ENCODE data around the gene HRNR.

The HRNR gene

GRCh38 chr1:152165286-152166077, 58.5 kb downstream of the HRNR start:
- Histone ChIP-seq H3K27ac (ENCODE audit: low read depth, low read length) (no peak overlapping the region), H3K36me3 (ENCODE audit: insufficient read depth, low read length) (no peaks in the 10 kb centered on the region), H3K27me3 (ENCODE audit: insufficient read depth, low read length) (no peaks in the 10 kb centered on the region), H3K4me3 (ENCODE audit: low read length) (no peak overlapping the region), H3K9me3 (ENCODE audit: insufficient read depth, low read depth, low read length) (peaks cover 25% of the 10 kb centered on the region), H3K4me1 (ENCODE audit: insufficient read depth, low read length) (no peaks in the 10 kb centered on the region), H3K9ac (ENCODE audit: low read depth, low read length) (no peak overlapping the region)
- 75% methylated on average over 4 of the region's 4 CpGs for WGBS

- no peaks in the 10 kb centered on the region for H3K36me3 ChIP-seq (ENCODE audit: insufficient read depth, low read length)
- H3K9ac ChIP-seq (ENCODE audit: low read depth, low read length): no peak overlapping the region
- H3K9me3 ChIP-seq (ENCODE audit: insufficient read depth, low read depth, low read length): peaks cover 22% of the 10 kb centered on the region
- H3K4me3 ChIP-seq (ENCODE audit: low read length): no peak overlapping the region
- no peak overlapping the region for H3K27ac ChIP-seq (ENCODE audit: low read depth, low read length)
- 47% methylated on average over 2 of the region's 2 CpGs for WGBS
- no peaks in the 10 kb centered on the region for H3K27me3 ChIP-seq (ENCODE audit: insufficient read depth, low read length)
- H3K4me1 ChIP-seq (ENCODE audit: insufficient read depth, low read length): no peaks in the 10 kb centered on the region
Measured at GRCh38 chr1:152164517-152165136, 59.4 kb downstream of the HRNR start.

GRCh38 chr1:152162792-152163463, 61.1 kb downstream of the HRNR start:
- Histone ChIP-seq H3K4me1 (ENCODE audit: insufficient read depth, low read length) (no peaks in the 10 kb centered on the region), H3K9ac (ENCODE audit: low read depth, low read length) (no peak overlapping the region), H3K27me3 (ENCODE audit: insufficient read depth, low read length) (no peaks in the 10 kb centered on the region), H3K36me3 (ENCODE audit: insufficient read depth, low read length) (no peaks in the 10 kb centered on the region), H3K27ac (ENCODE audit: low read depth, low read length) (no peak overlapping the region), H3K4me3 (ENCODE audit: low read length) (no peak overlapping the region), H3K9me3 (ENCODE audit: insufficient read depth, low read depth, low read length) (peaks cover 19% of the 10 kb centered on the region)
- 93% methylated on average over 1 of the region's 1 CpG for WGBS
